GM18502 (cell line): ENCODE data around the gene MAPK8IP1.

Experiments
- ATAC-seq: cut with Tn5 transposase; IDR thresholded peaks from one replicate; pipeline ENCODE4 v1.9.1; 2021; ENCODE audit warnings: mild to moderate bottlenecking; ENCODE audit not compliant: unreplicated experiment, poor library complexity

MAPK8IP1 gene

DNA sequence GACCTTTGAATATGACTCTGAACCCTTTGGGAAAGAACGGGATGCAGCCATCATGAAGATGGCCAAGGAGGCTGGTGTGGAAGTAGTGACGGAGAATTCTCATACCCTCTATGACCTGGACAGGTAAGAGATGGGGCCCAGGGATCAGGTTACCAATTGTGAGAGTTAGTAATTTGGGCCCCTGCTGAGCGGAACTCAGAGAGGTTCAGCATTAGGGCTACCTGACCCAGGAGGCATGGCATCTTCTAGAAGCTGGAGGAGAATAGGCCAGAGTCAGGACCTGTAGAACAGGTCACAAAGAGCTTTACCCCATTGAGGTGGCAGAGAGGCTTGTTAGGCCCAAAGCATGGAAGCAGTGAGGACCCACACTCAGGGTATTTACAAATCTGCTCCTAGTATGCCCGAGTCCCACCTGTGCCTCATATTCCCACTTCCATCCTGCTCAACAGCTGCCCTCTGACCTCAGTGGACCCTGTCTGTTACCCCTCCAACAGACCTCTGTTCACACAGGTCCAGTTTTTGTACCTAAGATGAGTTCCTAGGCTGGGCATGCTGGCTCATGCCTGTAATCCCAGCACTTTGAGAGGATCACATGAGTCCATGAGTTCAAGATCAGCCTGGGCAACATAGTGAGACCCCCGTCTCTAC lies 26.6 kb upstream of the MAPK8IP1 start:
- no peak for ATAC-seq

- no peak for ATAC-seq
Measured at GRCh38 chr11:45859661-45860140, 25.8 kb upstream of the MAPK8IP1 start.

DNA sequence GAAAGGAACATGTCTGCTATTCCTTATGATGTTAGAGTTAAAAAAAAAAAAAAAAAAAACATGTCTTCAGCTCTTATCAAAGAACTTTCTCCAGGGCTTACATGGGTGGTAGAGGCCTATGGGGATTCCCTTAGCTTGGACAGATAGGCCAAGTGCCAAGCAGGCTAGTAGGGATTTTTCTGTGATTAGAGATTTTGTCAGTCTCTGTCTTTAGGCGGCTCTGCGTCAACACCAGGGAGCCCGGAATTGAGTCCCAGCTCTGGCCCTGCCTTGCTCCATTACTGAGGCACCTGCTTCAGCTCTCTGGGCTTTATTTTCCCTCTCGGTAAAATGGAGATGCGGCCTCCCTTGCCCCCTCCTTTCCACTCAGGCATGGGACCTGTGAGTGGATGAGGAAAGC lies 25.1 kb upstream of the MAPK8IP1 start:
- no peak for ATAC-seq

DNA sequence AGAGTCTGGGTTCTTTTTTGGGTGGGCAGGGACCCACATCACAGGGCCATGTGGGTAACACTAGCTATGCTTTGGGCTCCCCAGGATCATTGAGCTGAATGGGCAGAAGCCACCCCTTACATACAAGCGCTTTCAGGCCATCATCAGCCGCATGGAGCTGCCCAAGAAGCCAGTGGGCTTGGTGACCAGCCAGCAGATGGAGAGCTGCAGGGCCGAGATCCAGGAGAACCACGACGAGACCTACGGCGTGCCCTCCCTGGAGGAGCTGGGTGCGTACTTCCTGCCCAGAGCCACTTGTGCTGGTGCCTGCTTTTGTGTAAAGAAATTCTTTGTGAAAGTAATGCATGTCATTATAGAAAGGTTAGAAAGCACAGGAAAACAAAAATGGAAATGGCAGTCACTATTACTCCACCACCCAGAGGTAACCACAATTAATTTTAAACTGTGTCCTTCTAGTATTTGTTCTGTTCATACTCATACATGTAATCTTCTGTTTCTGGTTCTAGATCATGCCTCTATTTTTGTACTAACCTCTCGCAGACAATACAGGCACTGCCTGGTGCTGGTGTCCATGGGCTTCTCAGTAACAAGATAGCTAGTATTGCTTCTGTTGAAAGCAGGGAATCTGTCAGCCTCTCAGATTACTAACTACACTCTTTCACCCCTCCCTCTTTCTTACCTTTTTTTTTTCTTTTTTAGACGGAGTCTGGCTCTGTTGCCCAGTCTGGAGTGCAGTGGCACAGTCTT lies 24.5 kb upstream of the MAPK8IP1 start:
- no peak for ATAC-seq

GRCh38 chr11:45864041-45864440 lies 21.4 kb upstream of the MAPK8IP1 start:
- ATAC-seq, result no peak

DNA sequence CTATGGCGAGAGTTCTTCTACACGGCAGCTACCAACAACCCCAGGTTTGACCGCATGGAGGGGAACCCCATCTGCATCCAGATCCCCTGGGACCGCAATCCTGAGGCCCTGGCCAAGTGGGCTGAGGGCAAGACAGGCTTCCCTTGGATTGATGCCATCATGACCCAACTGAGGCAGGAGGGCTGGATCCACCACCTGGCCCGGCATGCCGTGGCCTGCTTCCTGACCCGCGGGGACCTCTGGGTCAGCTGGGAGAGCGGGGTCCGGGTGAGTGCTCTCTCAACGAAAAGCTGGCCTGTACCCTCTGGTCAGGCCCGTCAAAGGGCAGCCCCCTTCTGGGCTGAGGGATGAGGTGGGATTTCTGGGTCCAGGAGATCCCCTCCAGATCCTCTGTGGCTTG lies 15.9 kb upstream of the MAPK8IP1 start:
- ATAC-seq, result no peak

GRCh38 chr11:45870706-45871105 lies 14.7 kb upstream of the MAPK8IP1 start:
- no peak for ATAC-seq

- ATAC-seq, result no peak
Measured at GRCh38 chr11:45871638-45872037, 13.8 kb upstream of the MAPK8IP1 start.

- no peak for ATAC-seq
Measured at GRCh38 chr11:45872651-45873356, 12.6 kb upstream of the MAPK8IP1 start.

DNA sequence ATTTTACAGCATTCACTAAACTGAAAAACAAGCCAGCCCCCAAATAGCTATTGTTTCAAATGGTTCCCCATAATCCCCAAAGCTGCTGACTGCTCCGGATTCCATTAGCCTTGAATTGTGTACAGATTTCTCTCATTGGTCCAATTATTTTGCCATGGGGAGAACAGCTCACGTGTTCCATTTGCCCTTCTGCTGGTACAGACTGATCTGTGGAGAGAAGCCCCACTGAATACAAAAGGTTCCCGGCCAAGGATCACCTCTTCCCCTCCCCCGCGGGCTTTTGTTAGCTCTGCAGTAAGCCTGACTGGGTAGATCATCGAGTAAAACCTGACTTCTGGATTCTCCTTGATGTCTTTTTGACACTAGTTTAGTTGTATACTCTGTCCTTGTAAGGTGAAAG lies 9.1 kb upstream of the MAPK8IP1 start:
- ATAC-seq, result no peak

GRCh38 chr11:45877221-45877620 lies 8.2 kb upstream of the MAPK8IP1 start:
- no peak for ATAC-seq

- no peak for ATAC-seq
Measured at GRCh38 chr11:45877845-45878244, 7.6 kb upstream of the MAPK8IP1 start.

- ATAC-seq, result no peak
Measured at GRCh38 chr11:45879803-45880686, 5.4 kb upstream of the MAPK8IP1 start.

DNA sequence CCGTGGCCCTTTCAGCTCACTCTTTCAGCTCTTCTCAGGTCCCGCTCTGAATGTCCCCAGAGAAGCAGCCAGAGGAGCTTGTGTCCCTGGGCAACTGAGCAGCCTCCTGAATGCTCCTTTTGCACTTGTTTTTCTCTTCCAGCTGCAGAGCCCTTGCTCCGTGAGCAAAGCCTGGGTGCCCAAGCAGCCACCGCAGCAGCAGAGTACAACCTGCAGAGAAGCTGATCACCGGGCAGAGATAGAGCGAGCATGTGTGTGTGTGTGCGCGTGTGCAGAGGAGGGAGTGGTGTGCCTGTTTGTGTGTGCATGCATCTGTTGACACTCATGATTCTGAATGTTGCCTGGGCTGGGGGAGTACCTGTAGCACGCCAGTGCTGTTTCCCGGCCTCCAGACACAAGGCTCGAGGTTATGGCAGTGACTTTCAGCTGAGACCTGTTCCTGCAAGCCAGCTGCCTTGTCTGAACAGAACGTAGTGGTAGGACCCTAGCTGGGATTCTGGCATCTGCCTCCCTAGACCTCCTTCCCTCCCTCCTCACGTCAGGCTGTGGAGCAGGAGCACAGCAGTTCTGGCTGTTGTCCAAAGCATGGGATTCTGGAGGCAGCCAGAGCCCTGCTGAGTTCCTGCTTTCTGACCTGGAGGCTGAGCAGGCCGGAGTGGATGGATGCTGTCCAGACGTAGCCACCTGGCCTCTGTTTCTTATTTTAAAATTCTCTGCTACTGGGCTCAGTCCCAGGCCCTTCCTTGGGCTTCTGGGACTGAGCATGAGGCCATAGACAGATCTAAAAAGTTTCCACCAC lies 4.5 kb upstream of the MAPK8IP1 start:
- ATAC-seq, result no peak

DNA sequence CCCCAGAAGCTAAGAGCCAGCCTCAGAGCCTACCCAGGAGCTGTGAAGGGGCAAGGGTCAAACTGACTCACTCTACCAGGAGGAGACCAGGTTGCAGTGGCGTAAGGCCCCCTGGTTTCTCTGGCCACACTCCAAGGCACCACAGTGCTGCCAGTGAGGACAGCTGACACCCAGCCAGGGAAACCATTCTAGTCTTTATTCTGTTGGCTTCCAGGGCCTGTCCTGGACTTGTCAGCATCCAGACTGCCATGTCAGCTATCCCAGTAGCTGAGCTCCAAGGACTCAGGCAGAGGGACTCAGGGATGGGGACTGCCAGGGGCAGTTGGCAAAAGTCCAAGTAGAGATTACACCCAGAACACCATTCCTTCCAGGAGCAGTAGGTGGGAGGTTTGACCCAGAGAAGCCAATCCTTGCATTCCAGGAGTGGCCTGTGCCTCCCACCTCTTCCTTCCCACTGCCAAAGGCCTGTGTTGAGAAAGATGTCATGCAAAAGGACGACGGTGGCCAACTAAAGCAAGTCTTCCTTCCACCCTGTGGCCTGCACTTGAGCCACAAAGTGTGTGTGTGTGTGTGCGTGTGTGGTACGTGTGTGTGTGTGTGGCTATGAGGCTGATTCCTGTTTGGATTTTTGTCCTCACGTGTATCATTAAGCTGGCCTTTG lies 3.6 kb upstream of the MAPK8IP1 start:
- ATAC-seq, result no peak

DNA sequence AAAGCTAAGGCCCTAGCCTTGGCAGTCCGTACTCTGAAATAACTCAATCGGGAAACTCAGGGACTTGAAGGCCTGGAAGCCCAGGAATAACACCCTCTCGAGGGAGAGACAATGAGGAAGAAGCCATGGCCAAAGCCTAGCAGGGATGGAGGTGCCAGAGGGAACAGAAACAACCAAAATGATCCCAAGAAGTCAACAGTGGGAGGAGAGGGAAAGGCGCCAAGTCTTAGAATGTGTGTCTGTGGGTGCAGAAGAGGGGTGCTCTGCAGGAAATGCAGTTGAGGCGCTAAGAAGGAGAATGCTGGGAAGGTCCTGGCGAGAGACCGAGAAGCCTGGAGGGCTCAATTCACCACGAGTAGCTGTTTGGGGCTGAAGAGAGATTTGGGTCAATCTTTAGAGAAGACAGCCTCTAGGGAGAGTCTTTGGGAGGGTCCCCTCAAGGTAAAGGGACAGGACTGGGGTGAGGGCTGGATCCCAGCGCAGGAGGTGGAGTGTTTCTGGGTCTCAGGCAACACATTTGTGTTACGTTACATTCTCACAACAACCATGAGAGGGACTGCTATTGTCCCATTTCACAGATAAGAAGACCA lies 760 bp upstream of the MAPK8IP1 start:
- no peak for ATAC-seq

DNA sequence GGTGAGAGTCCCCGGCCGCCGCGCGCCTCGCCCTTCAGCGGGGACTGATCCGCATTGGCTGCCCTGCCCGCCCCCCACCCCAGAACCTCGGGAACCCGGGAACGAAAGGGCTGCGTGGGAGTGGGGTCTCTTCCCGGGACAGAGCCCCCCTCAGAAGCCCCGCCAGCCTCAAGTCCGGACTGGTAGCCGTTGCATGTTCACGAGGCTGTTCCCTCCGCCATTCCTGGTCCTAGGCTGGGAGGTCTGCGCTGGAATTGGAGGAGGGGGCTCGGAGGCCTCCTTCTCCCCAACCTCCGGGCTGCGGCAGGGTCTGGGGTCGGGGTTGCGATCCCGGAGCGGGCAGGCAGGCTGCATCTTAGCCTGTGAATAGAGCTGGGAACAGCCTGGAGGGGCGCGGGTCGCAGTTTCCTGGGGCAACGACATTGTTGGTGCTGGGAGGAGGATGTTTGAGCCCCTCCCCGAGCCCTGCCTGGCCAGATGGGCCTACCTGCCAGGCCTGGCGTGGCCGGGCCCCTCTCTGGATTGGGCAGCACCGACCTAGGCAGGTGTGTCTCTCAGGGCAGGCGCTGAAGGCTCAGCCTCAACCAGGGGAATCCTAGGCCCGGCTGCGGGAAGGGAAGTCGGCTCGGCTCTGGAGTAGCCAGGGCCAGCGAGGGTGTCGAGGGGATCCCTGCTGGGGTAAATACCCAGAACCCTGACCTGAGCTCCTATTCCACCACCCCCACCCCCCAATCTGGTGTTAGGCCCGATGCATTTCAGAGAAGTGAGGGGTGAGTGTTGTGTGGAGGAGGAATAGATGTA lies 670 bp downstream of the MAPK8IP1 start:
- no peak for ATAC-seq
